K562 (cell line): ENCODE results near the gene CLCN2. TPM values are rescaled to one million over a fixed set of nuclear protein-coding genes. Genes with fewer than 3 reads are reported as not detected.

ENCODE experiments used
- ATAC-seq: fragments of 200-7000 bp; cut with Tn5 transposase; 3 replicates; pipeline ENCODE4 v1.9.1; 2020; ENCODE audit warnings: moderate library complexity
- BruUV-seq: library from RNA; stranded (reverse); fragments of 400-500 nt; replicated peaks from 2 replicates; lab custom pipeline; 2021; lab: Mats Ljungman, UMichigan
- CTCF ChIA-PET: fragments of 300-600 bp; formaldehyde crosslinking; extraction: SDS; loops from one replicate; lab custom pipeline; 2021; ENCODE audit warnings: low intra/inter-chr PET ratio; lab: Yijun Ruan, JAX
- POLR2A ChIA-PET: fragments of 300-600, 350-650 bp; sonication (Branson Sonifier 250); formaldehyde crosslinking; extraction: SDS; loops from one replicate; lab custom pipeline; 2021; ENCODE audit warnings: antibody characterized with exemption, inconsistent platforms; lab: Yijun Ruan, JAX
- DNase-seq, 4 experiments: peaks; one replicate each; pipeline versions ENCODE4 v3.0.0 to v3.0.0-alpha.2; 2011 to 2018; ENCODE audit warnings: low spot score in 3 of 4, mixed read lengths in 3 of 4; ENCODE audit errors: extremely low read depth in 1 of 4
- FAIRE-seq: peaks from 2 replicates; lab custom pipeline; 2011; peaks lifted over from hg19 to GRCh38; lab: Jason Lieb, UNC
- H2AFZ ChIP-seq: 2 replicates; pipeline ENCODE4 v1.6.0; 2011; ENCODE audit warnings: low read depth, low read length, control low read depth, inconsistent platforms
- H3K27ac ChIP-seq: fragments of 200-600 bp; 3 replicates; pipeline ENCODE4 v1.8.0; 2011; ENCODE audit warnings: low read depth, mild to moderate bottlenecking, control low read depth, inconsistent platforms, low read length, moderate library complexity, mixed read lengths; ENCODE audit errors: extremely low read depth
- H3K27me3 ChIP-seq, 2 experiments: fragments of 300-600 bp in 1 of 2; 2 replicates in 1 of 2; 3 replicates in 1 of 2; pipeline versions ENCODE4 v1.6.0 to v1.8.0; 2011; ENCODE audit warnings: inconsistent platforms in 2 of 2, low read length in 2 of 2, mild to moderate bottlenecking in 1 of 2, mixed read lengths in 1 of 2, moderate library complexity in 1 of 2; ENCODE audit not compliant: control insufficient read depth in 2 of 2, insufficient read depth in 2 of 2
- H3K36me3 ChIP-seq: fragments of 300-600 bp; 3 replicates; pipeline ENCODE4 v1.8.0; 2011; ENCODE audit warnings: mild to moderate bottlenecking, low read length, inconsistent platforms; ENCODE audit not compliant: control insufficient read depth, insufficient read depth
- H3K4me1 ChIP-seq, 2 experiments: fragments of 200-600 bp in 1 of 2; replicated peaks in 1 of 2; 2 replicates in 1 of 2; 3 replicates in 1 of 2; pipeline versions ENCODE4 v1.5.1 to v1.8.0; 2011; ENCODE audit warnings: inconsistent platforms in 2 of 2, low read length in 2 of 2, mild to moderate bottlenecking in 1 of 2, mixed read lengths in 1 of 2, moderate library complexity in 1 of 2; ENCODE audit not compliant: control insufficient read depth in 2 of 2, insufficient read depth in 2 of 2
- H3K4me2 ChIP-seq: 2 replicates; pipeline ENCODE4 v1.6.1; 2011; ENCODE audit warnings: low read length, control low read depth, inconsistent platforms, mixed read lengths; ENCODE audit not compliant: insufficient read depth
- H3K4me3 ChIP-seq: fragments of 200-600 bp; sonication (generic), shearing (Covaris generic); 2 replicates; pipeline ENCODE4 v1.5.1; 2016; ENCODE audit warnings: control low read depth, inconsistent platforms
- H3K79me2 ChIP-seq: fragments of 200-600 bp; 3 replicates; pipeline ENCODE4 v1.8.0; 2011; ENCODE audit warnings: low read length, inconsistent platforms; ENCODE audit not compliant: control insufficient read depth, insufficient read depth
- H3K9ac ChIP-seq, 2 experiments: 2 replicates each; pipeline versions ENCODE4 v1.6.0 to v1.6.1; 2011; ENCODE audit warnings: low read depth in 2 of 2, low read length in 2 of 2, control low read depth in 1 of 2, inconsistent platforms in 1 of 2, mild to moderate bottlenecking in 1 of 2, mixed read lengths in 1 of 2; ENCODE audit not compliant: insufficient read depth in 1 of 2
- H3K9me1 ChIP-seq: one replicate; pipeline ENCODE4 v1.6.0; 2011; ENCODE audit warnings: inconsistent platforms, mild to moderate bottlenecking, low read length, moderate library complexity; ENCODE audit not compliant: control insufficient read depth, insufficient read depth
- H3K9me3 ChIP-seq: replicated peaks from 2 replicates; pipeline ENCODE4 v1.5.1; 2011; ENCODE audit warnings: low read depth, low read length, inconsistent platforms; ENCODE audit not compliant: control insufficient read depth, insufficient read depth
- H4K20me1 ChIP-seq: replicated peaks from 2 replicates; pipeline ENCODE4 v1.6.1; 2011; ENCODE audit warnings: low read length, inconsistent platforms, mixed read lengths; ENCODE audit not compliant: control insufficient read depth, insufficient read depth
- ATF1 ChIP-seq, 2 experiments: fragments of 450-650 bp in 1 of 2; IDR thresholded peaks; 2 replicates each; pipeline ENCODE4 v1.6.1; 2016; ENCODE audit warnings: missing compliant biosample characterization in 1 of 2, missing genetic modification characterization in 1 of 2
- CAMTA2 ChIP-seq: fragments of 250-450 bp; sonication (Bioruptor Pico); conservative IDR thresholded peaks from 2 replicates; pipeline ENCODE4 v1.5.1; 2022
- CBFA2T2 ChIP-seq: fragments of 450-650 bp; conservative IDR thresholded peaks from 2 replicates; pipeline ENCODE4 v1.6.1; 2017; ENCODE audit warnings: mild to moderate bottlenecking
- MECOM ChIP-seq: fragments of 250-450 bp; sonication (Bioruptor Pico); IDR thresholded peaks from 2 replicates; pipeline ENCODE4 v1.8.0; 2022; ENCODE audit warnings: inconsistent platforms
- NFXL1 ChIP-seq: fragments of 450-650 bp; formaldehyde crosslinking; IDR thresholded peaks from 2 replicates; pipeline ENCODE4 v1.4.0; 2021; ENCODE audit warnings: mild to moderate bottlenecking
- SRSF1 ChIP-seq: fragments of 200-400 bp; formaldehyde crosslinking; IDR thresholded peaks from 2 replicates; pipeline ENCODE4 v1.6.1; 2017; ENCODE audit warnings: mild to moderate bottlenecking, low read depth, low read length, moderate library complexity
- YBX1 ChIP-seq: fragments of 450-650 bp; IDR thresholded peaks from 2 replicates; pipeline ENCODE4 v1.7.1; 2016; ENCODE audit warnings: mild to moderate bottlenecking
- ZBTB2 ChIP-seq: fragments of 450-650 bp; IDR thresholded peaks from 2 replicates; pipeline ENCODE4 v1.6.1; 2016; ENCODE audit warnings: antibody characterized with exemption
- ZNF589 ChIP-seq: fragments of 200-800 bp; sonication (Bioruptor generic); IDR thresholded peaks from 2 replicates; pipeline ENCODE4 v1.6.1; 2016; ENCODE audit warnings: low read depth, missing genetic modification characterization, missing compliant biosample characterization
- WGBS: fragments of 100-300 bp; shearing (Covaris generic); methylation state at CpG from one replicate; pipeline ENCODE4 v1.1.6; 2016; ENCODE audit warnings: low coverage, mixed read lengths; ENCODE audit not compliant: insufficient coverage; ENCODE audit errors: missing lambda C conversion rate; 5-methylcytosine and 5-hydroxymethylcytosine counted together
- in situ Hi-C: fragments of 300-500 bp; cut with MboI; formaldehyde crosslinking; loops from 4 replicates; pipeline ENCODE4 v1.15.0; 2018; ENCODE audit warnings: inconsistent platforms, mixed read lengths
- intact Hi-C: fragments of 100-400 bp; cut with micrococcal nuclease; formaldehyde crosslinking; loops from 2 replicates; pipeline ENCODE4 v1.14.2; 2022
- polyA plus RNA-seq, 8 experiments: library from polyadenylated mRNA; depleted of rRNA in 4 of 8; stranded (reverse) in 5 of 8; unstranded in 3 of 8; fragments of >200 nt; fragmentation: Nextera tagmentation in 2 of 8; fragmentation: Illumina TruSeq in 1 of 8; extraction: Ambion mirVana in 2 of 8; extraction: Trizol in 1 of 8; gene quantifications; 2 replicates each; pipeline versions ENCODE4 v1.2.1 to v1.2.3, GENCODE V29; 2011 to 2014; ENCODE audit warnings: inconsistent platforms in 1 of 8, missing spikeins in 1 of 8
- total RNA-seq, 7 experiments: library from RNA; depleted of rRNA in 6 of 7; stranded (reverse); fragments of >200 nt in 6 of 7; fragmentation: Illumina TruSeq in 2 of 7; extraction: Trizol in 2 of 7; gene quantifications; 2 replicates each; pipeline versions ENCODE4 v1.2.1 to v1.2.3, GENCODE V29; 2011 to 2021; ENCODE audit warnings: low replicate concordance in 1 of 7

Gene CLCN2
- total and polyA plus RNA-seq, 9 of the 15 experiments (the other 6 are each of a cell fraction or from before 2014, with no cell fraction given) = 0.10 to 14.0 (median 6.9) TPM

DNA sequence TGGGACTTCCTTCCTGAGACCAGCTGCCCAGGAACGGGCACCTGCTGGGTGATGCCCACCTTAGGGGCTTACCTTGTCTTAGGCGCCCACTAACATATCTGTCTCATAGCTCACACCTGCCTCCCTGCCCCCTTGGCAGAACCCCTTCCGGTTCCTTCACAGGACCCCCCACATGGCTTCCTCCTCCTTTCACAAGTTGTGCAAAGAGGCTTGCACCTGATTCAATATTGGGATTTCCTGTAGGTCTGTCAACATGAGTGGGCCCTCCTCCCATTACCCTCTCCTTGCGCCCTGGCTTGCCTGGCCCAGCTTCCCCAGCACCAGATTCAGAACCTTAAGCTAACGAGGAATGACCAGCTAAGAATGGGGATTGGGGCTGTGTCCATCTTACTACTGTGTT lies 16.0 kb upstream of the CLCN2 start:
- ChIA-PET CTCF (no interaction called here), POLR2A (interaction anchor here (0.6 to 1.3 kb wide), 6 partner anchors 9 to 335 kb away, joined by 3 to 7 read pairs (median 3); partner anchors contain the start of gene MAGEF1)
- BruUV-seq = no TSS peak
- DNase-seq = no peak
- Histone ChIP-seq H3K36me3 (no peaks in the 10 kb centered on the region), H4K20me1 (0 out of 2 replicates have a peak, but pooled peaks cover 5% of the 10 kb centered on the region), H3K9me3 (no peaks in the 10 kb centered on the region), H3K4me3 (no peak overlapping the region), H3K27ac (peak overlapping the region; percentile 29; the same call in 1 of the 3 replicates), H3K4me2 (peak overlapping the region; percentile 66), H3K4me1 (peaks cover 5 to 34% of the 10 kb centered on the region in 2 experiments; a peak in 4 of 5 replicates), H3K79me2 (no peaks in the 10 kb centered on the region)
- no peak for FAIRE-seq
- intact Hi-C loops = loop anchor here (10.0 kb wide), 1 partner anchor 397 kb away; no protein-coding TSS in a partner anchor
- TF ChIP-seq CAMTA2 (CRISPR knock-in tag) (no peak), ZNF589 (no peak), YBX1 (no peak), ATF1 (CRISPR knock-in tag; IDR thresholded peaks at IDR 0.05) (no peak), ATF1 (tag; IDR thresholded peaks at IDR 0.05) (no peak), CBFA2T2 (no peak), NFXL1 (CRISPR knock-in tag) (no peak), SRSF1 (no peak), MECOM (CRISPR knock-in tag) (no peak), ZBTB2 (no peak)
- TF ChIP-seq, all 486 proteins: peak for 0
- Histone ChIP-seq H2AFZ (peak overlapping the region; percentile 90), H3K27me3 (peaks cover 18 to 24% of the 10 kb centered on the region in 2 experiments), H3K9me1 (no peaks in the 10 kb centered on the region), H3K9ac (peak overlapping the region; percentile 6 to 21; a peak in 2 of 4 replicates)
- in situ Hi-C loops = no loop called here
- WGBS = 59% methylated on average over 5 of the region's 5 CpGs
- ATAC-seq = no peak
